Measurements from ENCODE around the gene CHPF.

The CHPF gene, protein sequence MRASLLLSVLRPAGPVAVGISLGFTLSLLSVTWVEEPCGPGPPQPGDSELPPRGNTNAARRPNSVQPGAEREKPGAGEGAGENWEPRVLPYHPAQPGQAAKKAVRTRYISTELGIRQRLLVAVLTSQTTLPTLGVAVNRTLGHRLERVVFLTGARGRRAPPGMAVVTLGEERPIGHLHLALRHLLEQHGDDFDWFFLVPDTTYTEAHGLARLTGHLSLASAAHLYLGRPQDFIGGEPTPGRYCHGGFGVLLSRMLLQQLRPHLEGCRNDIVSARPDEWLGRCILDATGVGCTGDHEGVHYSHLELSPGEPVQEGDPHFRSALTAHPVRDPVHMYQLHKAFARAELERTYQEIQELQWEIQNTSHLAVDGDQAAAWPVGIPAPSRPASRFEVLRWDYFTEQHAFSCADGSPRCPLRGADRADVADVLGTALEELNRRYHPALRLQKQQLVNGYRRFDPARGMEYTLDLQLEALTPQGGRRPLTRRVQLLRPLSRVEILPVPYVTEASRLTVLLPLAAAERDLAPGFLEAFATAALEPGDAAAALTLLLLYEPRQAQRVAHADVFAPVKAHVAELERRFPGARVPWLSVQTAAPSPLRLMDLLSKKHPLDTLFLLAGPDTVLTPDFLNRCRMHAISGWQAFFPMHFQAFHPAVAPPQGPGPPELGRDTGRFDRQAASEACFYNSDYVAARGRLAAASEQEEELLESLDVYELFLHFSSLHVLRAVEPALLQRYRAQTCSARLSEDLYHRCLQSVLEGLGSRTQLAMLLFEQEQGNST

DNA sequence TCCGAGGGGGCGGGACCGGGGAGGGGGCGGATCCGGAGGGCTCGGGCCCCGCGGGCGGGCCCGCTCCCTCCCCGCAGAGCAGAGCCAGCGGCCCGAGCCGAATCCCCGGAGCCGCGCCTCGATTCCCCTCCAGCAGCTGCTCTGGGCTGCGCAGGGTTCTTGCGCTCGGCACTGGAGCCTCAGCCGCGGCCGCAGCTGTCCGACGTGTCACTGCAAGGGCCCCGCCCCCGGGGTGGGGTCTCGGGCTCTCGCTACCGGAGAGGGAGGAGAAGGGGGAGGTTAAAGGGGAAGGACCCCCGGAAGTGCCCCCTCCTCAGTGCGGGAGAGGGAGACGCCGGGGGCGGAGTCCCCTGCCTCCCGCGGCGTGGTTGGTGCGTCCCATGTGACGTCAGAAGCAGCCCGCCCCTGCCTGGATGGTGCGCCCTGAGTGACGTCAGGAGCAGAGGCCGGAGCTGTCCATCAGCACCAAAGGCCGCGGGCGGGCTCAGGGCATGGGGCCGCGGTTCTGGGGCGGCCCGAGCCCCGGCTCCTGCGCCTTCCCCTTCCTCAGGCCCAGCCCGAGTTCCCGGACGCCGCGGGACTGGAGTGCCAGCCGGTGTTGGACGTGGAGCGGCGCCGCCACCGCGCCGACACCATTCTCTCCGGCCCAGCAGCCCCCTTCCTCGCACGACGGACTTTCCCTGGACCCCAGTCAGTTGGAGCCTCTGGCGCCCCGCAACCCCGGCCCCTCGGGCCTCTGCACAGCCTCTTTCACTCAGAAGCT, at the start of gene CHPF, which contains the start of gene TMEM198:
Gene CHPF (minus strand): TSS at position 214 of the 763 bp plus-strand sequence. CDS start 271 bp downstream, outside the sequence.
Gene TMEM198 (plus strand): TSS at position 433 of the 763 bp plus-strand sequence. CDS start 700 bp downstream, outside the sequence.
- peak; percentile 96 for DNase-seq

DNA sequence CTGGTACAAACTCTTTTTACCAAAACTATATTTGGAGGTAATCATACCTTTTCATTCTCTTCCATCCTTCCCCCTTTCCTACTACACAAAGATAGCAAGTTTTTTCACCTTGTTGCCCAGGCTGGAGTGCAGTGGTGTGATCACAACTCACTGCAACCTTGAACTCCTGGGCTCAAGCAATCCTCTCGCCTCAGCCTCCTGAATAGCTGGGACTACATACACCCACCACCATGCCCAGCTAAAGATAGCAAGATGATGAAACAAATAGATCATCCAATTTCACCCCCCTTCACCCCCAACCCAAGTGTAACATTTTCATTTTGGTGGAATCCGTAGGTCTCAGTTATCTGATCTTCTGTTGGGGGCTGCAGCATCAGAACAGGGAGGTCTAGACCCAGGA, 49.5 kb upstream of the CHPF start:
- no peak for DNase-seq

DNA sequence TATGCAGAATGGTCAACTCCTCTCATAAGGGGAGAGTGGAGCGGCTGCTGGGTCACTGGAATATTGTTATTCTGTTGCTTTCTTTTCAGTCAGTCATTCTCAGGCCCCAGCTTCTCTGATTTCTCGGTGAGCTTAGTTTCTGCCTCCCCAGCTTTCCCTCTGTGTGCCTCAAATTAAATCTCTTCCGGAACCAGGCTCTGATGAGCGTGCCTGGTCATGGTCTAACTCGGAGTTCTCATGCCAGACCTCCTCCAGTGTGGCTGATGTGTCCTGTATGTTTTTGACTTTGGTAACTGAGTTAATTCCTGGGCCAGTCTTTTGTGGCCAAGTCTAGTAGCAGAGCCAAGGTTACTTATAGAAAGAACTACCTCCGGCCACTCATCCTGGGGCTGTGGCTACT, 49.1 kb upstream of the CHPF start:
- no peak for DNase-seq

DNA sequence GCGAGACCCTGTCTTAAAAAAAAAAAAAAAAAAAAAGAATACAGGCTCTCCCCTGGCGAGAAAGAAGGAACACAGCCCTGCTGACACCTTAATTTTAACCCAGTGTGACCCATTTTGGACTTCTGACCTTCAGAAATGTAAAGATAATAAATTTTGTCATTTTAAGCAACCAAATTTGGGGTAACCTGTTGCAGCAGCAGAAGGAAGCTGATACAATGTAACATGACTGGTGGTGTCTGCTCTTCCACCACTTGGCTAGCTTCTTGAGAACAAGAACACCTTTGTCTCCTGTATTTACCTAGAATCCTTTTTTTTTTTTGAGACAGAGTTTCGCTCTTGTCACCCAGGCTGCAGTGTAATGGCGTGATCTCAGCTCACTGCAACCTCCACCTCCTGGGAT, 47.5 kb upstream of the CHPF start:
- no peak for DNase-seq

DNA sequence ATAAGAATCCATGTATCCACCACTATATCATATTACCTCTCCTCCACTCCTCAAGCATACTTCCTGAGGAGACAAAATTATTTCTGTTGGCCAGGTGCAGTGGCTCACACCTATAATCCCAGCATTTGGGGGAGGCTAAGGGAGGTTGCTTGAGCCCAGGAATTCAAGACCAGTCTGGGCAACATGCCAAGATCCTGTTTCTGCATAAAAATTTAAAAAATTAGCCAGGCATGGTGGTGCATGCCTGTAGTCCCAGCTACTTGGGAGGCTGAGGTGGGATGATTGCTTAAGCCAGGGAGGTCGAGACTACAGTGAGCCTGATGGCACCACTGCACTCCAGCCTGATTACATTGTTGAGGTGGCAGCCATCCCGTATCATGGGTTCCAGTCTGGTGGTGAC, 37.7 kb upstream of the CHPF start:
- no peak for DNase-seq

DNA sequence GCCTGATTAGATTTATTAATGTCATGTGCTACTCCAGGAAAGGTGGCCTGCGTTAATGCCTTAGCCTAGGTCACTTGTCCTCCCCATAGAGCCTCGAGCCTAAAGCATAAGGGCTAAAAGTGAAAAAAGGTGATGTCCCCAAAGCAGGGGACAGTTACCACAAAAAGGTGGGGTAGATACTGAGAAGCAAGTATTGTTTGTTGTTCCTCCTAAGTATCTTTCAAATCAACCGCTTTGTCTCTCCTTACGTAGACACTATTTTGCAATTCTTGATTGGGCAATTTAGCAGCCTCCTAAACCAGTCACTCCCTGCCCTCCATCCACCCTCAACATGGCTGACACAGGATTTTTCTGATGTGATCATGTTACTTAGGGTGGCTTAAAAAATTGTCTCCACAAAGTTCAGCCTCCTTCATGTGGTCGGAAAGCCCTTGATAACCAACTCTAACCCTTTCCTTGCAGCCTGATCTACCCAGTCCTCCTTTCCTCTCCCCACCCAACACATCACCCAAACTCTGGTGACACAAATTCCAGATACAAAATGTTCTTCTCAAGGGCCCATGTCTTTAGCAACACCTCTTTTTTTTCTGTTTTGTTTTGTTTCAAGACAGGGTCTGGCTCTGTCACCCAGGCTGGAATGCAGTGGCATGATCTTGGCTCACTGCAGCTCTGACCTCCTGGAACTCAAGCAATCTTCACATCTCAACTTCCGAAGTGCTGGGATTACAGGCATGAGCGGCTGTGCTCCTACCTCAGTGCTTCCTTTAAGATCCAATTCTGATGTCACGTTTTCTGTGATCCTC, 35.4 kb upstream of the CHPF start:
- no peak for DNase-seq

DNA sequence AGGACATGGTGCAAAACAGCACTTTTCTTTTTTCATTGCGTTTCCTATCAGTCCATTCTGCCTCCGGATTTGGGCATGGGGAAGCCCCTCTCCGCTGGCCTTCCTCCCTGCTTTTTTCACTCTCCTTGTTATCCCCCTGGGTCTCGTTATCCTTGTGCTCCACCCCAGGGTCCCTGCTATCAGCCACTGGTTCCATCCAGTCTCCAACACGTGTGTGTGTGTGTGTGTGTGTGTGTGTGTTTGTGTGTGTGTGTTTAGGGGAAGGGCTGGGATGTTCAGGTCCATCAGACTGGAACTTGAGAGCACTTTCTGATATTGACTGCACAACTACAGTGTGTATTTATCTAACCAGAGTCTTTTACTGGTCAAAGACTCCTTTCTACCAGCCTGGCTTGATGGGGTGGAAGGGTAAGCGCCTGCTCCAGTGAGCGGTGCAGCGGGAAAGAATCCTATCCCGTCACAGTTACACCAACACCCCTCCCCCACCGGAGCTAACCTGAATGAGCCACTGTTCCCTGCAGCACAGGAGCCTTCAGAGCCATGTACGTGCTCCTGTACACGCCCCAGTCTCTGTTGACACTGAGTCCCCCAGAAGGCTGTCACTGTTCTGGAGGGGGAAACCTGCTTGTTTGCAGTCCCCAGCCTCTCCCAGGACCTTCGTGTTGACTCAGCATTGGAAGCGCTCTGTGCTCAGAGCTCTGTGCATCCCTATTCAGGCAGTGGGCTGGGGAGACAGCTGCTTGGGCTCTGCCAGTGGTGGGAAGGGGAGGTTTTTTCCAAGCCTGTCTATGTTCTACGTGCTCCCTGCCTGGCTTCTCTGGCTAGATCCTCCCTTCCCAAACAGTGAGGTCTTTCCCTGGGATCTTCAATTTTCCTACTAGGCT, 33.1 kb upstream of the CHPF start:
- DNase-seq = no peak

DNA sequence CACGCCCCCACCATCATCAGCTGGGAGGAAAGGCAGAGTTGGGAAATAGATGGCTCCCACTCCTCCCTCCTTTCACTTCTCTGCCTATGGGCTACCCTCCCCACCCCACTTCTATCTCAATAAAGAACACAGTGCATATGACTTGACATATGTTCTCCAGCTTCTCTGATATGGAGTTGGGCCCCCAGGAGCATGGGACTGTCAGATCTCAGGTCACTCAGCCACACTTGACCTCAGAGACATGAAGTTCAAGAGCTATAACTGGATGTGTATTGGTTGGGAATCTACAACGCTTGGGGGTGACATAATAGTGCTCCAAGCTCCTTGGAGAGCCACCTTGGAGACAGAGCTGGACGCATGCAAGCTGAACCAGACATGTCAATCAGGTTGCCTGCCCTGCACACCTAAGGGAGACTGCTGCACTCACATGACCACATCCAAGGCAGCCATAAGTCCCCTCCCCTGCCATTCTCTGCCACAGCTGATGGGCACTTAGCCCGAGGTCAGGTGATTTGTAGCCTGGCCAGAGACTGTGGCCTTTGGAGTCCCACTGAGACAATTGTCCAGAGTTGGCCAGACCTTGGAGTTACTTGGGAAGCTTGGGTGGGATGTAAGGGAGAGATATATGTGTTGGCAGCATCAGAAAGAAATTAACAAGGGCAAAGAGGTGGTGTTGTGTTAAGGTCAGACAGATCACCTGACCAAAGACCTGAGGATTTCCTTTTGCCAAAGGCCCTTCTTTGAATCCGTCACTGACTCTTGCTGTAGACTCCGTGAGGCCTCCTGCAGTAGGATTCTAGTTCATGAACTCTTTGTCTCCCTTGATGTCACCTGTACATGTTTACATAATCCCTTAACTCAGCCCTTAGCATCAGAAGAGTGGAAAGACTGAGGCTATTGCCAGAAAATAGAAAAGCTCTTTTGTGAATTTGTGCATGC, 32.2 kb upstream of the CHPF start:
- no peak for DNase-seq

DNA sequence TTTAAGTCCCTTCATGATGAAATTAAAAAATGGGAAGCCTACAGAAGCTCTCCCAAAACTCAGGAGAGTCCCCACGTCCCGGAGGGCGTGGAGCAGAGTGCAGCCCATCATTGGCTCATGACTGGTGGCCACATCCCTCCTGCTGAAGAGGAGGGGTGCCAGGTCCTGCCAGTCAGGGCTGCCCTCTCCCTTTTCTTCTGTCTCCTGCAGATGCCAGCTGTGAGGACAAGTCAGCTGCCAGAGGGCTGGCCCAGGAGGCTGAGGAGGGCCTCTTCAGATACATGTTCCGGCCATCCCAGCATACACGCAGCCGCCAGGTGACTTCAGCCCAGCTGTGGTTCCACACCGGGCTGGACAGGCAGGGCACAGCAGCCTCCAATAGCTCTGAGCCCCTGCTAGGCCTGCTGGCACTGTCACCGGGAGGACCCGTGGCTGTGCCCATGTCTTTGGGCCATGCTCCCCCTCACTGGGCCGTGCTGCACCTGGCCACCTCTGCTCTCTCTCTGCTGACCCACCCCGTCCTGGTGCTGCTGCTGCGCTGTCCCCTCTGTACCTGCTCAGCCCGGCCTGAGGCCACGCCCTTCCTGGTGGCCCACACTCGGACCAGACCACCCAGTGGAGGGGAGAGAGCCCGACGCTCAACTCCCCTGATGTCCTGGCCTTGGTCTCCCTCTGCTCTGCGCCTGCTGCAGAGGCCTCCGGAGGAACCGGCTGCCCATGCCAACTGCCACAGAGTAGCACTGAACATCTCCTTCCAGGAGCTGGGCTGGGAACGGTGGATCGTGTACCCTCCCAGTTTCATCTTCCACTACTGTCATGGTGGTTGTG, 31.1 kb upstream of the CHPF start:
- no peak for DNase-seq

DNA sequence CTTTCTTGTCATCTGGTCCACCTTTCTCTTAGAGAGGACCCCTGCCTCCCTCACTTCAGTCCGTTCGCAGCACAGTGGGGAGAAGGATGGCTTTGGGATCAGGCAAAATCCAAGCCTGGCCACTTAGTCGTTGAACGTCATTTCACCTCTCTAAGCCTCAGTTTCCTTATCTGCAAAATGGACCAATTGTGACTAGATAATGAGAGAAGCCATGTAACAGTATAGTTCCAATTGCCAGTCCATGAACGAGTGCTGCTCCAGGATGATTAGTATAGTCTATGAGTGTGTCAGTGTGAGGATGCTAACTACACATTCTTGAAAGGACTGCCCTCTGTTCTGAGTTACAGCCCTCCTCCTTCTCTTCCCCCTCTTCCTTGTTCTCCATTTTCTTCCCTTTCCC, 29.6 kb upstream of the CHPF start:
- DNase-seq = no peak

DNA sequence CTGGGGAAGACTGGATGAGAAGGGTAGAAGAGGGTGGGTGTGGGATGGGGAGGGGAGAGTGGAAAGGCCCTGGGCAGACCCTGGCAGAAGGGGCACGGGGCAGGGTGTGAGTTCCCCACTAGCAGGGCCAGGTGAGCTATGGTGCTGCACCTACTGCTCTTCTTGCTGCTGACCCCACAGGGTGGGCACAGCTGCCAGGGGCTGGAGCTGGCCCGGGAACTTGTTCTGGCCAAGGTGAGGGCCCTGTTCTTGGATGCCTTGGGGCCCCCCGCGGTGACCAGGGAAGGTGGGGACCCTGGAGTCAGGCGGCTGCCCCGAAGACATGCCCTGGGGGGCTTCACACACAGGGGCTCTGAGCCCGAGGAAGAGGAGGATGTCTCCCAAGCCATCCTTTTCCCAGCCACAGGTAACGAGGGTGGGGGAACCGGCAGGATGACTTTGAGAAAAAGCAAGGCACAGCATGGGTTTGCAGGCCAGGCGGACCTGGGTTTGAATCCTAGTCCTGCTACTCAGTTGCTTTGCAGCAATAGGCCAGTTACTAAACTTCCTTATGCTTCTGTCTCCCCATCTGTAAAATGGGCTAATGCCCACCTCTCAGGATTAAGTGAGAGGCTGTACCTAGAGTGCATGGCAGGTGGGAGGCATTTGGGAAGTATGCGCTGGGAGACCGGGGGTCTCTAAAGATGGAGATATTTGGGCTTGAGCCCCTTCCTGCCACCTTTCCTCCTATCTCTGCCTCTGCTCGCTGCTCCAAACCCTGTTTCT, 28.8 kb upstream of the CHPF start, which contains the start of gene INHA:
Gene INHA (plus strand): TSS at position 74 of the 765 bp plus-strand sequence. CDS start 65 bp downstream, at position 139.
- no peak for DNase-seq

DNA sequence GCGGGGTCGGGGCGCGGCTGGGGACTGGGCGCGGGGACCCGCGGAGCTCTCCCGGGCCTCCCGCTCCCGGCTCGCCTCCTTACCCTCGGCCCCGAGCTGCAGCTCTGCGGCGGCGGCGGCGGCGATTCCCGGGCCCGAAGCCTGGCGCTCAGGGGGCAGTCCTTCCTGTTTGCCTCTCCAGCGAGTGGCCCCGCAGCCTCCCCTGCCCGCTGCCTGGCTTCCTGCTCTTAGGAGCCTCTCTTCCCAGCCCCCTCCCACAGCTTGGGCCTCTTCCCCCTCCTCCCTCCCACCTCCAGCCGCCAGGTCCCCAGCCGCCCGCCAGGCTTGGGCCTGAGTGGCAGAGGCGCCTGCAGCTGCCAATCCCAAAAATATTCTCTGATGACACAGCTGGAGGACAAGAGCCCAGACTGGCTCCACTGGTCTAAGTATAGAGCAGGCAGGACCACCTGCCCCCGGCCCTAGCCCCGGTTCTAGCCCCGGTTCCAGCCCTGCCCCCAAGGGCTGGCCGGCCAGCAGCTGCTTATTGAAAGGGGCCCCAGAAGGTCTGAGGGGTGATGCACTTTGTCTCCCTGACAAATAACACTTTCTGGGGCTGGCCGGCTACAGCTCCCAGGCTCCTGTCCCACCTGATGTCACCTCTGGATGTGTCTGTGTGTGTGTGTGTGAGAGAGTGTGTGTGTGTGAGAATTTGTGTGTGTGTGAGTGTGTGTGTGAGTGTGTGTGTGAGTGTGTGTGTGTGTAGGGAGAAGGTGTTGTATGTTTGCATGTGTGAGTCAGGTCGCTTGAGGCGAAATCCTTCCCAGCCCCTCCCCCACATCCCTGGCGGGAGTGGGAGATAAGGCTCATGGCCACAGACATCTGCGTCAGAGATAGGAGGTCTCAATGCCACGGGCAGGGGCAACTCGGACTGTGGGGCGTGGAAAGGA, 28.0 kb upstream of the CHPF start, which contains the start of gene OBSL1:
Gene OBSL1 (minus strand): TSS at position 229 of the 926 bp plus-strand sequence. CDS start 307 bp downstream, outside the sequence.
- no peak for DNase-seq

DNA sequence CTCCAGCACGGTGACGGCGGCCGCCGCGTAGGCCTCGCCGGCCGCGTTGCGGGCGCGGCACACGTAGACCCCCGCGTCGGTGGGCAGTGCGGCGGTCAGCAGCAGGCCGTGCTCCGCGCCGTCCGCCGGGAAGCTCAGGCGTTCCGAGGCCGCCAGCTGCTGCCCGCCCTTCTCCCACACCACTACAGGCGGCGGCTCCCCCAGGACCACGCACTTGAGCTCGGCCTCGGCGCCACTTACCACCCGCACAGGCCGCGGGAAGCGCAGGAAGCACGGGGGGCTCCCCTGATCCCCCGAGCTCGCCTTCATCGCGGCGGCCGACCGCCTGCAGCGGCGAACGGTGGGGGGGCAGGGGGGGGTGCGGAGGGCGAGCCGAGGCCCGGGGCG, 27.3 kb upstream of the CHPF start:
- no peak for DNase-seq

DNA sequence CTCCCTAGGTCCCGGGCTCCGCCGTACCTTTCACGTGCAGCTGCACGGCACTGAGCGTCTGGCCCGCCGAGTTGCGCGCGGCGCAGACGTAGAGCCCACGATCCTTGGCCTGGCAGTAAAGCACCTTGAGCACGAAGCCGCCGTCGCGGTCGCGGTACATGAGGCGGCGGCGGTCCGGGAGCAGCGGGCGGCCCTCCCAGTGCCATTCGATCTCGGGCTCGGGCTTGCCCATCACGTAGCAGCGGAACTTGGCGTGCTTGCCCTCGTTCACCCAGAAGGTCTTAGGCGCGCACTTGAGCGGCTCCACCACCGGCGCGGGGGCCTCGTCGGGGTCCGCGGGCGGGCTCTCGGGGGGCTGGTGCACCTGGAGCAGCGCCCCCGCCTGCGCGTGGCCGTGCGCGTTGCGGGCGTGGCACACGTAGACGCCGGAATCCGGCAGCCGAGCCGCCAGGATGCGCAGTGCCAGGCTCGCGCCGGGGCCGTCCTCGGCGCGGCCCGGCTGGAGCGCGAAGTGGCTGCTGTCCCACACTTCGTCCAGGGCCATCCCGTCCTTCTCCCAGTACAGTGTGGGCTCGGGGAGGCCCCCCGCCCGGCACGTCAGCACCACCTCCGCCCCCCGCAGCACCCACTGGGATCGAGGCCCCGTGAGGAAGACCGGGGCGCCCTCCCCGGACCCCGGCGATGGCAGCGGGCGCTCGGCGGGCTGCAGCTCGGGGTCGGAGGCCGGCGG, 26.8 kb upstream of the CHPF start:
- DNase-seq = no peak

DNA sequence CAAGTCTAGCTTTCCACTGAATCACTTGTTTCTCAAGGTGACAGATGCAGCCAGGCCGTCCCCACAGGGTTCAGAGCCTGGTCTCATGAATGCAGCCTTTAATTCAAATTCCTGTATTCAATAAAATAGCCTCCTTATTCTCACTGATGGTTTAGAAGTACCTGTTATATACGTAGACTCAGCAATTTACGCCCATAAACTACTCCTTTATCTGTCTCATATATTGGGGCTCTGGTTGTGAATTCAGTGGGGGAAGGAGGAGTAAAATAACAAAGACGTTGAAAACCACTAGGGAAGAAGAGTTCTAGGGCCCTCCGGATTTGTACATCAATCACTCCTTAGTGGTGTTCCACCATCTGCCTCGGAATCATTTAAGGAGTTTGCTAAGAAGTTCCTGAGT, 26.0 kb upstream of the CHPF start:
- no peak for DNase-seq

DNA sequence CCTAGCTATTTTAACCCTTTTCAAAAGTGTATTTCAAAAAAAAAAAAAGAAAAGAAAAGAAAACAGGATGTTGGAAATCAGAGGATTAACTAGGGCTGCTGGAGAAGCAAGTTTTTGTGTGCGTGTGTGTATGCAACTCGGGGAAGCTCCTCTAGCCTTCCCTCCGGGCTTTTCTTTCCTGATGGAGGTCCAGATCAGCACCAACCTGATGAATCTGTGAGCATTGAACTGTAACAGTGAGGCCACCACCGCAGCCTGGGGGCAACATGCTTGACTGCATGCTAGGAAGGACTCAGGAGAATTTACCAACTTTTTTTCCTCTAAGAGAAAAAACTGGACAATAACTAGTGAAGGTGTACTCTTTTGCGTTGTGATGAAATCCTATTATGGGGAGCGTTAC, 25.4 kb upstream of the CHPF start:
- DNase-seq = no peak
